Left forelimb (tissue), 1 donor: ENCODE data around the gene GPRC5C.

Experiments used
- DNase-seq: peaks from one replicate; pipeline ENCODE4 v3.0.0-alpha.2; 2018; ENCODE audit warnings: low spot score

The GPRC5C gene, protein sequence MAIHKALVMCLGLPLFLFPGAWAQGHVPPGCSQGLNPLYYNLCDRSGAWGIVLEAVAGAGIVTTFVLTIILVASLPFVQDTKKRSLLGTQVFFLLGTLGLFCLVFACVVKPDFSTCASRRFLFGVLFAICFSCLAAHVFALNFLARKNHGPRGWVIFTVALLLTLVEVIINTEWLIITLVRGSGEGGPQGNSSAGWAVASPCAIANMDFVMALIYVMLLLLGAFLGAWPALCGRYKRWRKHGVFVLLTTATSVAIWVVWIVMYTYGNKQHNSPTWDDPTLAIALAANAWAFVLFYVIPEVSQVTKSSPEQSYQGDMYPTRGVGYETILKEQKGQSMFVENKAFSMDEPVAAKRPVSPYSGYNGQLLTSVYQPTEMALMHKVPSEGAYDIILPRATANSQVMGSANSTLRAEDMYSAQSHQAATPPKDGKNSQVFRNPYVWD

DNA sequence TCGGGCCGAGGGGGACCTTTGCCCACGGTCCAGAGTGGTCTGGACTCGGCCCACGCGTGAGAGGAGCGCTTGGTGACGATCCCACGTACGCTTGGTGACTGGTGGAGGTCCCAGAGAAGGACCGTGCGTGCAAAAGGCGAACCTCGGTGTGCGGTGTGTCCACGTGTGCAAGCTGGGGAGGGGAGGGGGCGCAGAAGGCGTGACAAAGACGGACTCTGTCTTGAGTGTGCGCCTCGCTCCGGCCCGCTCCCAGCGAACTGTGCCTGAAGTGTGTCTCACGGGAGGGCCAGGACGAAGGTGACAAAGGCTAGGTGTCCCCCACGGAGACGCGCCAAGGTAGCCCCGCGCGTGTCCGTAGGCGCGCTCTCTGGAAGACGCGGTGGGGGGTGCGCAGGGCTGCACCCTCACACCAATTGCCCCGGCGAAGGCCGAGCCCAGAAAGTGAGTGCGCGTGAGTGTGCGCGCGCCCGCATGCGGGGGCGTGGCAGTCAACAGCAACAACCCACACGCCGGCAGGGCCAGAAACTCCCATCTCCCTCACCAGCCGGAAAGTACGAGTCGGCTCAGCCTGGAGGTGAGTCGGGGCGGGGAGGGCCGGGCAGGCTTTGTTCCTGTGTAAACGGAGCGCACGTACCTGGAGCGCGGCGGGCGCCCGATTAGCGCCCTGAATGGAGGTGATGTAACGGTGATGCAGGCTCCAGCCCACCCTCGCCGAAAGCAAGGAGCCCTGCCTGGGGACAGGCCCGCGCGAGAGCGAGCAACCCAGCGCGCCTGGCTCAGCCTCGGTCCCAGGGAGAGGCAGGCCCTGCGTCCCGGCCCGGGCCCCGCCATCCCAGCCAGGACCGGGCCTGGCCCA lies at the start of gene GPRC5C:
TSS of gene GPRC5C (plus strand) at position 521 of the 856 bp plus-strand sequence. CDS start 7,689 bp downstream, outside the sequence.
- peak; percentile 82 for DNase-seq

DNA sequence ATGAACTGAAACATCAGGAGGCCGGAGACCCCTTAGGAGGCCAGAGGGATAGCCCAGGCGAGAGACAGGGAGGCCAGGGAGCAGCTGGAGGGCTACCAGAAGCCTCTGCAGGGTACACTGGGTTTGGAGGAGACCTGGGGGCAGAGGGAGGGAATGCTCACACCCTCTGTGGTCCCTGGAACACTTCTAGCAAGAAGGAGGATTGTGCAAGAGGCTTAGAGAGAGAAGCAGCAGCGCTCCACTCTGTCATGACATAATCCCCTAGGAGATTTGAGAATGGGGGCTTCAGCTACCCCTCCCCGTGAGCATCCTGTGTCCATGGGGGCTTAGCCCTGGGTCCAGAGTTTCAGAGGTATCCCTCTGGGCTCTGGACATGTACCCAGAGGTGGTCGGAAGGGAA lies 48.7 kb upstream of the GPRC5C start:
- no peak for DNase-seq

DNA sequence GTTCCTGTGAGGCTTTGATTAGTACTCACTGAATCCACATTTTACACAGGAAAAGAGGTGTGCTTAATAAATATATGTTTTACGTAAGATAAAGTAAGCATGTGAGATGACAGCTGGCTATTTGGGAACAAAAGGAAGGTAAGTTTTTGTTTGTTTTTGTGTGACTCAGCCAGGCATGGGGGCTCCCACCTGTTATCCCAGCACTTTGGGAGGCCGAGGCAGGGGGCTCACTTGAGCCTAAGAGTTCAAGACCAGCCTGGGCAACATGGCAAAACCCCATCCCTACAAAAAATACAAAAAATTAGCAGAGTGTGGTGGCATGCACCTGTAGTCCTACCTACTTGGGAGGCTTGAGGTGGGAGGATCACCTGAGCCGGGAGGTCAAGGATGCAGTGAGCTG lies 46.7 kb upstream of the GPRC5C start:
- no peak for DNase-seq

DNA sequence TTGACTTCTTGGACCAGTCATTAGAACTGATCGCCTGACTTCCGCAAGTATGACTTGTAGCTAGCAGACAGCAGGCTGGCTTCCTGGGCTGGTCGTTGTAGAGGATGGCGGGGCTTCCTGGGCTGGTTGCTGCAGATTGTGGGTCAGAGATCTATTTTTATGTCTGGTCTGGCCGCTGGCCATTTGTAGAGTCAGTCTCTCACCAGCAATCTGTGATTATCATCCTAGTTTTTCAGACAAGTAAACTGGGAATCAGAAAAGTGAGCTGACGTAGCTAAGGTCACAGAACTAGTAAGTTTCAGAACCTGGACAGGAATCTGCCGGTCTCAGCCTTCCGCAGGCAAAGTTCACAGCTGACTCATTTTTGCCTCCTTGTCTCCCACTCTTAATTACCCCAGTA lies 45.5 kb upstream of the GPRC5C start:
- no peak for DNase-seq

DNA sequence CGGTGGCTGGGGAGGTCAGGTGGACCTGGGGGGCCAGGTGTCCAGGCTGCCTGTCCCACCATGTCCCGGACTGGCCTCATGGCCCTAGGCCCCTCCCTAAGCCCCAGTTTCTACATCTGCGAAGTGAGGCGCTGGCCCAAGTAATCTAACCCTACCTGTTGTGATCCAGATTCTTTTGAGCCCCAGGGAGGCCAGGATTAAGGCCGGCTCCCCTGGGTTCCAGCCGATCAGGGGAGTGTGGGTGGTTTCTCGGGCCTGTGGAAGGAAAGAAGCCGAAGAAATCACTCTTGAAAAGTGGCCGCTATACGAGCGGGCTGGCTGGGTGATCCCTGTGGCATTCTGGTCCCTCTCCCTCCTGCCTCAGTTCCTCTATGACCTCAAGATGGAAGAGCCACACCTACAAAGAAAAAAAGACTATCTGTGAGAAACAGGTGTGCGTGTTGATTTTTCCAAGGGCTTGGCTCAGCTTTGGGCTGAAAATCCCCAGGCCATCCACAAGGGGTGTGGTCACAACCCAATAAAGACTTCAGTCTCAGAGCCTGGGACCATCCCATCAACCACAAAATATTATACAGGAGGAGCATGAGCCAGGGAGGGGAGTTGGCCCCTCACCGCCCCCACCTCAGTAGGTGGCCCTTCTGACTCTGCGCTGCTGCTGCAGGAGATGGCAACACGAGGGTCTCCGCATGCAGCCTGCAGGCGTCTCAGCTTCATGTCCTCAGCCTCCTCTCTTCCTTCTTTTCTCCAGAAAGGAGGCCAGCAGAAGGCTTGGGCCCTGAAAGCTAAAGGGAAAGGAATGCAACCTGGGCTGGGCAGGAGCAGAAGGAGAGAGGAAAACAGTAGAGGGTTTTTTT lies 44.3 kb upstream of the GPRC5C start:
- DNase-seq, result no peak

DNA sequence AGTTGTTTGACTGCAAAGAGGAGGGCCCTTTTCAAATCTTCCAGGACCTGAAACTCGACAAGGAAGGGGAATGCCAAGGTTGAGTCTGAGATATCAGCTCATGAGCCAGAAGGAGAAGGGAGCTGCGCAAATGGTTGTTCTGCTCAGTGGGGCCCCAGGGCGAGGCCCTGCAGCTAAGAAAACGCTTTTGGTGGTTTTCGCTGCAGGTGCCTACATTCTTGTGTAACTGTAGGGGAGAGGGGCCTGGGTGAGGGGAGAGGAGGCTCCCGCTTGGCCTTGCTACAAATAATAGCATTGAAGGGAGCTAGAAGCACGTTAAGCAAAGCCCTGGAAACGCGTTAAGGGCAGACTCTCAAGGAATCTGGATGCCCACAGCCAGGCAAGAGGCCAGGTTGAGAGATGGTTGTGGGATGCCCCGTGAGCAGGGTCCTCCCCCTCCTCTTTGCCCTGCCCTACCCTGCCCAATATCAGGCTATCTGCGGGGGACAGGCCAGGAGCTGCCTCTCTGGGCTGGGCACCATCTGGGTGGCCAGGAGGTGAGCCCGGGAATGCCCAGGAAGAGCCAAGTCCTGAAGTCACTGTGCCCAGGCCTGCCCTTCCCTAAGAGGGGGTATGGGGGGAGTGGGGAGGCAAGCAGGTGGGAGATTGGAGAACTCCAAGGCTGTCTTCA lies 42.7 kb upstream of the GPRC5C start:
- DNase-seq, result no peak

DNA sequence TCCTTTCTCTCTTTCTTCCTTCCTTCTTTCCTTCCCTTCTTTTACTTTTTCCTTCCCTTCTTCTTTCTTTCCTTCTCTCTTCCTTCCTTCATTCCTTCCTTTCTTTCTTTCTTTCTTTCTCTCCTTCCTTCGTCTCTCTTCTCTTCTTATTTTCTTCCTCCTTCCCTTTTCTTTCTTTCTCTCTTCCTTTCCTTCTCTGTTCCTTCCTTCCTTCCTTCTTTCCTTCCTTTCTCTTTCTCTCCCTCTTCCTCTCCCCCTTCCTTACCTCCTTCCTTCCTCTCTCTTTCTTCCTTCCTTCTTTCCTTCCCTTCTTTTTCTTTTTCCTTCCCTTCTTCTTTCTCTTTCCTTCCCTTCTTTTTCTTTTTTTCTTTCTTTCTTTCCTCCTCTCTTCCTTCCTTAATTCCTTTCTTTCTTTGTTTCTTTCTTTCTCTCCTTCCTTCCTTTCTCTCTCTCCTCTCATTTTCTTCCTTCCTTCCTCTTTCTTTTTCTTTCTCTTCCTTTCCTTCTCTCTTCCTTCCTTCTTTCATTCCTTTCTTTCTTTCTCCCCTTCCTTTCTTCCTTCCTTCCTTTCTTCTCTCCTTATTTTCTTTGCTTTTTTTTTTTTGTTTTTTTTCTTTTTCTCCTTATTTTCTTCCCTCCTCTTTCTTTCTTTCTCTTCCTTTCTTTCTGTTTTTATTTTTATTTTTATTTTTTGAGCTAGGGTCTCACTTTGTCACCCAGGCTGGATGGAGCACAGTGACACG lies 41.8 kb upstream of the GPRC5C start:
- DNase-seq, result no peak

DNA sequence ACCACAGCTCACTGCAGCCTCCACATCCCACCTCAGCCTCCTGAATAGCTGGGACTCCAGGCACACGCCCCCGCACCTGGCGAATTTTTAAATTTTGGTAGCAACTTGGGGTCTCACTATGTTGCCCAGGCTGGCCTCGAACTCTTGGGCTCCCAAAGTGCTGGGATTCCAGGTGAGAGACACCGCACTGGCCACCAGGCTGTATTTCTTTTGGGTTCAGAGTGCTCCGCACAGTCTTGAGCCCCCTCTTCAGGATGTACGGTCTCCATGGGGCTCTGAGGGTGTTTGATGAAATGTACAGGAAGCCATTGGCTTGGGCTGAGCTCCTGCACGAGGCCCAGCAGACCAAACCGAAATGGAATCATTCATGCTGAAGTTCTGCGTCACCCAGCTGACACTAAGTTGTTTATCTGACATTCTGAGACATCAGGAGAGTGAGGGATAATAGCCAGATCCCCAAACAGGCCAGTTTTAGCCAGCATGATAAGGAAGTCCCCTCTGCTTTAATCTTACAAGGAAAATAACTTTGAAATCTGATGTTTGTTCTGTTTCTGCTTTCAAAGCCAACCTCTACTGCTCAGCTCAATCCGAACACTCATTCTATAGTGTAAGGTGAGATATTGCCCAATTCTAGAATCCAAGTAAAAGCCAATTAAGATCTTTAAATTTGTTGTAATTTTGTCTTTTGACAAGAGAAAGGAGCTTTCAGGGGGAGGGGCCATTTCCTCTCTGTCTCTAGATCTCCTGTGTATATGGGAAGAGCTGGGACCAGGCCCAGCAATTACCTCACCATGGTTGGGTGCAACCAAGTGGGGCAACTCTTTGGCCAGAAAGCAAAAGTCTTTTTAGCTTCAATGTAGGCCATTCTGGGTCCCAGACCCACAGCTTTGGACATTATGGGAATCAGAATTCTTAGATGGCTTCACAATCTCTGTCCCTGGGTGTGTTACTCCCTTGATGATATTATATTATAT lies 40.9 kb upstream of the GPRC5C start:
- no peak for DNase-seq

DNA sequence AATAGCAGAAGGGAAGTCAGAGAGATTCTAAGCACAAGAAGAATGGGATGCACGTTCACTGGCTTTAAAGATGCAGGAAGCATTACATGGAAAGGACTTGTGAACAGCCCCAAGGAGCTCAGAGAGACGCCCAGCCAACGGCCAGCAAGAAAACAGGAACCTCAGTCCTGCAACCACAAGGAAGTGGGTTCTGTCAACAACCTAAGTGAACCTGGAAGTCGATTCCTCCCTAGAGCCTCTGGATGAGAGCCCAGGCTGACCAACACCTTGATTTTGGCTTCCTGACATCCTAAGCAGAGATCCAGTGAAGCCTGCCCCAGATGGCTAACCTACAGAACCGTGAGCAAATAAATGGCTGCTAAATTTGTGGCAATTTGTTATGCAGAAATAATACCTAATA lies 40.1 kb upstream of the GPRC5C start:
- no peak for DNase-seq

DNA sequence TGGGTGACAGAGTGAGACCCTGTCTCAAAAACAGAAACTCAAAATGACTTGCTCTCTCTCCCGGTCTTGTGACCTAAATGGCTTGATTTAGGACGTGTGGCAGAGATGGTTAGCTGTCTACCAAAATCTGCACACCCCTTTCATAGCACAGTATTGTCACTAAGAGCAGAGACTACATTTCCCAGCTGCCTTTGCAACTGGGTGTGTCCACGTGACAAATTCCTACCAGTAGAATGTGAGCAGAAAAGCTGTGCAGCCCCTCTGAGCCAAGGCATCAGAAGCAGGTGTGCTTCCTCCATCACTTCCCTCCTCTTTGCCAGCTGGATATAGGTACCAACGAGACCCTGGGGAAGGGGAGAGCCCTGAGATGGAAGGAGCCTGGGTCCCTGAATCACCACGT lies 39.0 kb upstream of the GPRC5C start:
- no peak for DNase-seq

DNA sequence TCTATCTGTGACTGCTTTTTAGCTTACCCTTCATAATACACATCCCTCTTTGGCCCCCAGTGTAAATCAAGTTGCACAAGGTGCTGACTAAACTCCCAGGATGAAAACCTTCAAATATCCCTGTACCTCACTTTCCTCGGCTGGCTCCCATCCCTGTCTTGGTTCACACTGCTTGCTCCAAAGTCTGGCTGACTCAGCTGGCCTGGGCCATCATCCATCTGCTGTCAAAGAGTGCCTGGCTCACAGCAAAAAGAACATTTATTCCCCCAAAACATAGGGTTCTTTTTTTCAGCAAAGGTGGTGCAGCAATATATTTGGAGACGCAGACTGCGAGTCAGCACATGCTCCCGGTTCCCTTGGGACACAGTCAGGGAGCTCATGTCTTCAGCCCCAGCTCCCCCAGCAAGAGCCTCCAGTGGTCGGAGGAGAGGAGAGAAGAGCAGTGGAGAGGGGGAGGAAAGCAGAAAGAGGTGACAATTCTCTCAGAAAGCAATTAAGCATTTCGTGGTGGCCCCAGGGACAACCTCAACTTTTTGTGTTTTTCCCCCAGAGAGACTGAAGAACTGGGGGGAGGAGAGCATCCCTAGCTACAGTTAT lies 38.4 kb upstream of the GPRC5C start:
- no peak for DNase-seq

DNA sequence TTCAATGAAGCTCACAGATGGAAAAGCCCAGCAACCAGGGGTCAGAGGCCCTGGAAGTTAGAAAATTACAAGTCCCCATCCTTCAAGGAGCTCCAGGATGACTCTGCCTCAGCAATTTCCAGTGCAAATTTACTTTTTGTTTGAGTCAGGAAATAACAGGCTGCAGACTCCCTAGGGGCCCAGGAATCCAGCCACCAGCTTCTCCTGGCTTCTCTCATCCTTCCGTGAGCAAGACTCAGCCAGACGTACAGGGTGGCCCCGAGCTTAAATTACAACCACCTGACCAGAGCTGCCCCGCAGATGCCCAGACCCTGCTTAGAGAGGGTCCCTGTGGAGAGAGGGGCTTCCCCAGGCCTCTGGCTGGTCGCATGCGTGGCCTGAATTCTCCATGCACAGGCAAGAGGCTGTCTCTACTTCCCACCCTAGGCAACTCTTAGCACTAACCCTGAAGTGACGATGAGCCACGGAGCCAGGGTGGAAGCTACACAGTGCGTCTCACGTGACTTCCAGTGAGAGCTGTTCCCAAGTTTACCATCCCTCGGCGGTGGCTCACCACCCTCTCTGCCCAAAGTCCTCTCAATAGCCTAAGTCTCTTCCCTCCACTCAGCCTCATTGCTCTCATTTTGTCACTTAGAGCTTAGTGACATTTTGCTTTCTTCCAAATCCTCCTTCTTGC lies 37.5 kb upstream of the GPRC5C start:
- DNase-seq, result no peak

DNA sequence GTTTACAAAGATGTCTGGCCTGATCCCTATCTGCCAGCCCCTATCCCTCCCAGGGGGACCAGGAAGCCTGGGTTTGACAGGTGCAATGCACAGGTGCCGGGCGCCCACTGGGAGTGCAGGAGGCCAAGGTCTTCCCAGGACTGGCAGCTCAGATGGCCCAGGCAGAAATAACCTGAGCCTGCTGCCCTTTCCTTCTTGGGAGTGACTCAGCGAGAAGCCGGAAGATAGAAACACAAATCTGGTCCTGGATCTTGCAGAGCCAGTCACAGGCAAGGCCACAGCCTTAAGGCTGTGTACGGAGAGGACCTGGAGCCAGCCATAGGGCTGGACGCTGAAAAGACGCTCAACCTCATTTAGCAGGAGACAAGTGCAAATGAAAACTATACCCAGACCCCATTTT lies 36.9 kb upstream of the GPRC5C start:
- DNase-seq, result no peak

DNA sequence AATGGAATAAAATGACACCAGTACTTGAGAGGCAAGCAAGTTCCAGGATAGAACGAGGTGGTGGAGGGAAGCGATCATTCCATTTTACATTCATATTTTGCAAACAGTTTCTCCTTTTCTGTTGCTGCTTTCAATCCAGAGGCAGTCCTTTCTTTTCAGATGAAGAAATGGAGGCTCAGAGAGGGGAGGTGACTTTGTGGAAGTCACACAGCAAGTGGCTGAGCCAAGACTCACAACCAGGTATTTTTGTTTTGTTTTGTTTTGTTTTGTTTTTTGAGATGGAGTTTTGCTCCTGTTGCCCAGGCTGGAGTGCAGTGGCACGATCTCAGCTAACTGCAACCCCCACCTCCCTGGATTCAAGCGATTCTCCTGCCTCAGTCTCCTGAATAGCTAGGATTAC lies 35.3 kb upstream of the GPRC5C start:
- no peak for DNase-seq

DNA sequence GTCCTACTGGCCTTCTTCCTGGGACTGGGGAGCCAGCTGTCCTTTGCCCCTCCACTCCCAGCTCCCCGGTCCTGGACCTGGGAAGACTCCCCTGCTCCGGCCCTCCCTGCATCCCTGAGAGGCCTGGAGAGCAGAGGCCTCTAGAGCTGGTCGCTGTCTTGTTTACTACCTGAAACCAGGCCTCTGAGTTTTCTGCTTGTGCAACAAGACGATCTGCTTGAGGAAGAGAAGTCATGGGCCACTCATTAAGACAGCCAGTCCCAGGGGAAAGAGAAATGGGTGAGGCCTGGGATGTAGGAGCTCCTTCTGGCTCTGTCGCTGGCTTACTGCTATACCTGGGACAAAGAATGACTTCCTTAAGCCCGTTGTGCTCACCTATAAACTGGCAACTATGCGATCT lies 29.8 kb upstream of the GPRC5C start:
- no peak for DNase-seq

DNA sequence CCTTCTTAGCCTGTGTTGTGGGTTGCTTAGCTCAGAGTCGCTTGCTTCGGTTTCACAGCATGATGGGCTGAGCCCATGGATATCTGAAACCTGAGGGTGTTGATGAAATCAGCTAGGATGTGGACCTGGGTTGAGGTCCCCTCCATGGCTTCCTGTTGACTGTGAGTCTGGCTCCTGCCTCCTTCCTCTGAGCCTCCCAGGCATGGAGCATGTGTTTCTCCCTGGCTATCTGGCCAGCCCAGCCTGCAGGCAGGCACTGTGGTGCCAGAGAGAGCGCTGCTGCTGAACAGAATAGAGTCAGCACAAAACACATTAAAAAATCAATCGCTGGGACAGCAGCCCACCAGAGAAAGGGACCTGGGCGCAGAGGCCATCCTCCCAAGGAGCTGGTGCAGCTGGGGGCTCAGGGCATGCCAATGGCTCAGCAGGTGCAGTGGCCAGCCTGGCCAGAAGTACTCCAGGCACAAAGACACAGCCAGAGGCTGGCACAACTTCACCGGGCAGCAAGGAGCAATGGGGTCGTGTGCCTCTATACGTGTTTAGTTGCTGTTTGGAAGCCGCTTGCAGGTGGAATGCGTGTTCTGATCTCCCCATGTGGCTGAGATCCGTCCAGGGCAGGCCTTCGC lies 28.3 kb upstream of the GPRC5C start:
- no peak for DNase-seq

DNA sequence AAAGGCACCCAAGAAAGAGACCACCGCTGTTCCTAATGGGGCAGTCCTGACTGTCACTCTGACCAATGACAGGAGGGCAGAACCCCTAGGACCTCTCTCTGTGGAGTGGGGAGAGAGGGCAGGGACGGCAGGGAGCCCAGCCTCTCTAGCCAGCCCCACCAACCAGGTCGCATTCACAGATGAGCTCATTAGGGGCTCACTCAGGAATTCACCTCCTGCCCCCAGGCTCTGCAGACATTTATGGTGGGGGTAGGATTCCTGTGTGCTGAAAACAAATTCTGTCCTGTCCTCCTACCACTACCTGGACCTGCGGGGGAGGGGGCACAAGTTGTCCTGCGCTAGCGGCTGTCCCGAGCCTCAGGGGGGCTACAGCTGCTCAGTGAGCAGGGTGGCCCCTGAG lies 27.7 kb upstream of the GPRC5C start:
- DNase-seq, result no peak

DNA sequence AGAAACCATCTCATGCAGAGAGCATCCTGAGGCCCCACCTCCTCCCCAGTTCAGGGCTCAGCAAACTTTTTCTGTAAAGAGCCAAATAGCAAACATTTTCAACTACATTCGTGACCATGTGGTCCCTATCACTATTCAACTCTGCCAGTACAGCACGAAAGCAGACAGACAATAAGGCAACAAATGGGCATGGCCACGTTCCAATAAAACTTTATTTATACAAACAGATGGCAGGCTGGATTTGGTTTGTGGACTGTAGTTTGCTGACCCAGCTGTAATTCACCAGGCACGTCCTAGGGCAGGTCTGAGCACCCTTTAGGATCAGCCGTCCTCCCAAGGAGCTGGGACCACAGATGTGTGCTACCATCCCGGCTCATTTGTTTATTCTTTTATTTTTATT lies 27.1 kb upstream of the GPRC5C start:
- DNase-seq, result no peak
